NAMALWA (cell line): ENCODE results near the gene KLHL28.

Experiments
- DNase-seq: peaks from one replicate; pipeline ENCODE4 v3.0.0-alpha.2; 2015; ENCODE audit warnings: low spot score

The KLHL28 gene, protein sequence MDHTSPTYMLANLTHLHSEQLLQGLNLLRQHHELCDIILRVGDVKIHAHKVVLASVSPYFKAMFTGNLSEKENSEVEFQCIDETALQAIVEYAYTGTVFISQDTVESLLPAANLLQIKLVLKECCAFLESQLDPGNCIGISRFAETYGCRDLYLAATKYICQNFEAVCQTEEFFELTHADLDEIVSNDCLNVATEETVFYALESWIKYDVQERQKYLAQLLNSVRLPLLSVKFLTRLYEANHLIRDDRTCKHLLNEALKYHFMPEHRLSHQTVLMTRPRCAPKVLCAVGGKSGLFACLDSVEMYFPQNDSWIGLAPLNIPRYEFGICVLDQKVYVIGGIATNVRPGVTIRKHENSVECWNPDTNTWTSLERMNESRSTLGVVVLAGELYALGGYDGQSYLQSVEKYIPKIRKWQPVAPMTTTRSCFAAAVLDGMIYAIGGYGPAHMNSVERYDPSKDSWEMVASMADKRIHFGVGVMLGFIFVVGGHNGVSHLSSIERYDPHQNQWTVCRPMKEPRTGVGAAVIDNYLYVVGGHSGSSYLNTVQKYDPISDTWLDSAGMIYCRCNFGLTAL

DNA sequence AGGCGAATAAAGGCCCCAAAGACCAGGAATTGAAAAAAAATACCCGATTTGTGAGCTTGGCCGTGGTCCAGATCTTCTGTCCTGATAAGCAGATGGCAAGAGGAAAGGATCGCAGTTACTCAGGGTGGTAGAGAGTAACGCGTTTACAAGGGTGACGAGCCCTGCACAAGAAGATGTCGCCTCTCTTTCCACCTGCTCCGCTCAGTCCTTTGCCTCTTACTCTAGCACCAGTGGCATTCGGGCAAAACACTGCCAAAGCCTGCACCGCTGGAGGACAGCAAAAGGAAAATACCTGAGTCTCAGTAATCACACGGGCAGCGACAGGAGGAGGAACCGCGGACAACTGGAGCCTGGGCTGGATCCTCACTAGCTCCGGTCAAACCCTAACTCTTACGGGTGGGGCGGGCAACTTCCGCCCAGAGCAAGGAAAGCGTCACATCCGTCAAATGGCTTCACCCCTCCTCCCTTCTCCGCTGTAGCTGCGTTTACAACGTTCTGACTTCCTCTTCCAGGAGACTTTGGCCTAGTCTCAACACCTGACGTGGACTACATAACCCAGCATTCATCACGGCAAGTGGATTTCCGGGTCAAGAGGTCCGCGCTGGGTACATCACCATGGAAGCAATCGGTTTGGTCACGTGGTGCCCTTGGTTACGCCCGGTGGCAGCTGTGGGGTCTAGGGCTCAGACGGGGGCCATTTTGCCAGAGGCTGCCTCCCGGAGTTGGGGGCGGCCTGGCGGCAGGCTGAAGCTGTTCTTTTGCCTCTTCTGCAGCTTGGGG lies at the start of gene KLHL28, which contains the start of gene TOGARAM1:
KLHL28 (minus strand) TSS at position 394 of the 780 bp plus-strand sequence. CDS start 16,019 bp downstream, outside the sequence.
TOGARAM1 (plus strand) TSS at position 637 of the 780 bp plus-strand sequence. CDS start 232 bp downstream, outside the sequence.
- DNase-seq, result peak; percentile 98

DNA sequence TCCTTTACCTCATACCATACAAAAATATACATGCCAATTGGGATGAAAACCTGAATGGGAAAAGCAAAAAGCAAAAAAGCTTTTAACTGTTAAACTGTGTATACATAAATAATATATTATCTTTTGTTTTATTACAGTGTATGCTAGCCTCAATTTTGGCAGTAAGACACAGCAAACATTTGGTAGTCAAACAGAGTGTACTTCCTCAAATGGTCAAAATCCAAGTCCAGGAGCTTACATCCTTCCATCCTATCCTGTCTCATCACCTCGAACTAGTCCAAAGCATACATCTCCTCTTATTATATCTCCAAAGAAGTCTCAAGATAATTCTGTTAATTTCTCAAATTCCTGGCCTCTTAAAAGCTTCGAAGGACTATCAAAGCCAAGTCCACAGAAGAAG lies 42.2 kb upstream of the KLHL28 start:
- no peak for DNase-seq

DNA sequence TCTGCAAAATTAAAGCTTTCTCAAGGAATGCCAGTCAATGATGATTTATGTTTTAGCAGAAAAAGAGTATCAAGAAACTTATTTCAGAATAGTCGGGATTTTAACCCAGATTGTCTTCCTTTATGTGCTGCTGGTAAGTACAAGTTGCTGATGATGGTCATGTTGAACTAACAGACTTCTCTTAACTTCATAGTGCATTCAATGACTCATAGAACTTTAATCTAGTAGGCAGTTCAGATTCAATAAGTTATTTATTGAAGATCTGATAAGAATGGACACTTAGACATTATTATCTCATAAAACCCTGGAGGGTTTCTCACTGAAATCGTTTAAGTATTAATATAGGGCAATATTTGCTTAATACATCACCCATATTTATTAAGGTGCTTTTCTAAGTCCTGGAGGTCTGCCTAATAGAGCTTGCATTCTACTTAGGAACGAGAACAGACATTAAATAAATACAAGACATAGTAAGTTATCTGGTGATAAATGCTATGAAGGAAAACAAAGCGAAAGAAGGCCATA lies 34.1 kb upstream of the KLHL28 start:
- DNase-seq, result no peak

DNA sequence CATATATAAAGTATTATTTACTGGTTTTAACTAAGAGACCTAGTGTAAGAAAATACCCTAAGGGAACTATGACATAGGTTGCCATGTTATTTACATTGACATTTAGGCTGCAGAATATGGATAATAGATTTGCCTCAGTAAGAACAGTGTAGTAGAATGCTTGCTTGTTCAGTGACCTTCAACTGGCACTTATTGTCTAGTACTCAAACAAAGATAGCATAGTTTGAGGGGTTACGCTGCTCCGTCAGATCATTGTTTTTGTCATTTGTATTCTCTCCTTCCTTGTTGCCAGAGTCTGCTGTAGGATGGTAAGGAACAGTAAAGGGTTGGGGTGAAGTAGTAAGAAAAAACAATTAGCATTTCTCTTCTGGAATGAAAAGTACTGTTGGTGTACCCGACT lies 33.4 kb upstream of the KLHL28 start:
- DNase-seq, result no peak

DNA sequence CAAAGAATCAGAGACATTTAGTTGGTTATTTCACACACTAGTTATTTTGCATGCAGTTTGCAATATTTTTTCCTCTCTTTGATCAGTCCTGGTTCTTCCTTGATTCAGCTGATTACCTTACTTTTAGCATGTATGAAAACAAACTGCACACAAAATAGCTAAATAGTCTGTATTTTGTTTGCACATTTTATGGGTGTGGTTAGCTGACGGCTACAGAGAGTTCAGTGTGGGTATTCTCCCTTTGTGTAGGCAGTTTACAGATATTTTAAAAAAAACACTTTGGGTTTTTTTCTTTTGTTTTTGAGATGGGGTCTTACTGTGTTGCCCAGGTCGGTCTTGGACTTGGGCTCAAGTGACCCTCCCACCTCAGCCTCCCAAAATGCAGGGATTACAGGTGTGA lies 28.8 kb upstream of the KLHL28 start:
- no peak for DNase-seq

DNA sequence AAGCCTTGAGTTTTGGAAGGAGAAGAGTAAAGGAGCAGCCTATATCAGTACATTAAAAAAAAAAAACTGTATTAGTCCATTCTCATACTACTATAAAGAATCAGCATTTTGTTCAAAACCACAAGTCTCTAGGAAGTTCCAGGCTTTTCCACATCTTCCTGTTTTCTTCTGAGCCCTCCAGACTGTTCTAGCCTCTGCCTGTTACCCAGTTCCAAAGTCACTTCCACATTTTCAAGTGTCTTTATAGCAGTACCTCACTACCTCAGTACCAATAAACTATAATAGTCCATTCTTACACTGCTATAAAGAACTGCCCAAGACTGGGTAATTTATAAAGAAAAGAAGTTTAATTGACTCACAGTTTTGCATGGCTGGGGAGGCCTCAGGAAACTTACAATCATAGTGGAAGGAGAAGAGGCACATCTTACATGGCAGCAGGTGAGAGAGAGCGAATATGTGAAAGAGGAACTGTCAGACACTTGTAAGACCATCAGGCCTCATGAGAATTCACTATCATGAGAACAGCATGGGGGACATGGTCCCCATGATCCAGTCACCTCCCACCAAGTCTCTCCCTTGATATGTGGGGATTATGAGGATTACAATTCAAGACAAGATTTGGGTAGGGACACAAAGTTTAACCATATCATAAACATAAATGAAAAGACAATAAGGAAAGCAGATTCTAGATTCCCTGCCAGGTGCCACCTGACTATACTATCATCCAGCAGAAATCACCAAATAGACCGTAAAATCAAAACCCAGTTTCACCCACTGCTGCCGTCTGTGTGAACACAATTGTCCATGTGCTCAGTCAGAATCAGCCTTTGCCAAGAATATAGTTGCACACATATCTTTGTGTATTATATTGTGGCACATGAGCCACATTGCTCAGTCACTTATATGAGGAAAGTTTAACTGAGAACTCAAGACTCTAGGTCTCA lies 28.0 kb upstream of the KLHL28 start:
- DNase-seq, result no peak

DNA sequence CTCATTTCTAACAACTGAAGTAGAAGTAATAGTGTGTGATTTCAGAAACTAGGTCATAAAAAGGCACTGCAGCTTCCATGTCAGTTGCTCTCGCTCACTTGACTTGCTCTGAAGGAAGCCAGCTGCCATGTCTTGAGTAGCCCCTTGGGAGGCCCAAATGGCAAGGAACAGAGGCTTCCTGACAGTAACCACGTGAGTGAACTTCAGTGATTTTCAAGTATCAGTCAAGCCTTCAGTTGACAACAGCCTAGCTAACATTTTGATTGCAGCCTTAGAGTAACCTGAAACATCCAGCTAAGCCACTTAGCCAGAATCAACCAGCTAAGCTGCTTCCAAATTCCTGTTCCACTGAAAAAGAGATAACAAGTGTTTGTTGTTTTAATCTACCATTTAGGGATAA lies 26.9 kb upstream of the KLHL28 start:
- DNase-seq, result no peak

DNA sequence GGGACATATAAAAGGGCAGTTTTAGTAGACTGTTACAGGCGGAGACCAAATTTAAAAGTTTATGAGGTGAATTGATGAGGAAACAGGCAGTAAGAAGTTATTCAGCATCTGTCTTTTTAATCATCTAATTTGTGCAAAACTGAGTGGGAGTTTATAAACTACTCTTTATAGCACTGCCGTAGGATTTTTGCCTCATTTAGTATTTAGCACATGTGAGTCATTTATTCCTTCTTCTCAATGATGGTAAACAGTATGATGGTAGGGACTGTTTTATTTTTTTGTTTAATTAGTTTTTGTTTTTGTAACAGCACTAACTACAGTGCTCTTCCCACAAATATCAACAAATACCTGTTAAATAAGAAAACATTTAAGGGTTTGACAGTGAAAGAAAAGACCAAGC lies 20.8 kb upstream of the KLHL28 start:
- DNase-seq, result no peak

DNA sequence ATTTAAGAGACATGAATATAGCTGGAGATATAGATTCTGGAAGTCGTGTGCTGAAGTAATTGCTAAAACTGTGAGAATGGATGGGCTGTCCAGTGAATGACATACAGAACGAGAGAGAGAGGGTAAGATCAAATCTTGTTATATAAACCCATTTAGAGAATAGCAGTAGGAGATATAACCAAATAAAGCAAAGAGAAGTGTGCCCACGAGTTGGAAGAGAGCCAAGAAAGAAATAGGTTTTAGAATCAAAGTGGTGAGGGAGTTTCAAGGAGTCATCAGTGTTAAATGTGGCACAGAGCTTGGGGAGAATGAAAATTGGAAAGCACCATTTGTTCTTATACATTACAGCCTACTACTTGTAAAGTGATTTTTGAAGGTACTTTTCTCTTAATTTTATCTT lies 19.5 kb upstream of the KLHL28 start:
- no peak for DNase-seq

DNA sequence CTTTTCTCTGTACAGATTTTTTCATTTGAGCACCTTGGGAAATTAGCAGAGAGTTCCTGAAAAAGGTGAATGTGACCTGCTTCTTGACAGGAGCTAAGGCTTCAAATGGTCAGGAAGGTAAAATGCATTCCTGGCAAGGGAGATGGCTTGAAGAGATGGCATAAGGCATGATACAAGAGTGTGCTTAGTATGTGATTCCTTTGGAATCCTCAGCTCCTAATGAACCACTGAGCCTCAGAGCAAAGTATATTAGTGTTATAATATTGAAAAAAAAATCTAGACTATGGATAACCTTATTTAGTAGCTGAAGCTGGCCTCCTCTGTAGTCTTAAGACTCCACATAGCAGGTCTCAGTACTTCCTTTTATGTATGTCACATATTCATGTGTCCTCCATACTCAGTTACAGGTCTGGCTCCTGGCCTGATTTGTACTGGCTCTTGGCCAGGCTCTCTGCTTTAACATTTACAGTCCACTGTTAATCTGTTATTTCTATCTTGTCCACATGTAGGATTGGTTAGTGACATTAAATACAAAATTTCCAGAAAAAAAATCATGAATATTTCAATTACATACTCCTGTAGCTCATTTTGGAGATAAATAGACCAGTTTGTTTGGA lies 18.1 kb upstream of the KLHL28 start:
- no peak for DNase-seq

DNA sequence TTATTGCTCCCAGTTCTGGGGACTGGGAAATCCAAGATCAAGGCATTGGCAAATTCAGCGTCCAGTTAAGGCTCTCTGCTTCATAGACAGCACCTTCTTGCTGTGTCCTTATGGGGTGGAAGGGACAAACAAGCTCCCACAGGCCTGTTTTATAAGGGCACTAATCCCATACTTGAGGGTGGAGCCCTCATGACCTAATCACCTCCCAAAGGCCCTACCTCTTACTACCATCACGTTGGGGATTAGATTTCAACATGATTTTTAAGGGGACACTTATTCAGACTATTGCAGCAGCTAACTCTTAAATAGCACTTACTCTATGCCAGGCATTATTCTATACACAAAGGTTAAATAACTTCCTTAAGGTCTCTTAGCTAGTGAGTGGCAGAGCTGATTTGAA lies 17.5 kb upstream of the KLHL28 start:
- no peak for DNase-seq

DNA sequence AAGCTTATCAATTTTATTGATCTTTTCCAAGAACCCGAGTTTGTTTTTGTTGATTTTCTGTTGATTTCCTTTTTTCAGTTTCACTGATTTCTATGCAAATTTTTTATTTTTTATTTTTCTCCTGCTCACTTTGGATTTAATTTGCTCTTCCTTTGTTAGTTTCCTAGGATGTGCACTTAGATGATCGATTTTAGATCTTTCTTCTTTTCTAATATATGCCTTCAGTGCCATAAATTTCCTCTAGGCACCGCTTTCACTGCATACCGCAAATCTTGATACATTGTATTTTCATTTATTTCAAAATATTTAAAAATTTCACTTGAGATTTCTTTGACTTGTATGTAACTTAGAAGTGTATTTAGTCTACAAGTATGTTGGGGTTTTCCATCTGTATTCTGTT lies 9.7 kb upstream of the KLHL28 start:
- no peak for DNase-seq

DNA sequence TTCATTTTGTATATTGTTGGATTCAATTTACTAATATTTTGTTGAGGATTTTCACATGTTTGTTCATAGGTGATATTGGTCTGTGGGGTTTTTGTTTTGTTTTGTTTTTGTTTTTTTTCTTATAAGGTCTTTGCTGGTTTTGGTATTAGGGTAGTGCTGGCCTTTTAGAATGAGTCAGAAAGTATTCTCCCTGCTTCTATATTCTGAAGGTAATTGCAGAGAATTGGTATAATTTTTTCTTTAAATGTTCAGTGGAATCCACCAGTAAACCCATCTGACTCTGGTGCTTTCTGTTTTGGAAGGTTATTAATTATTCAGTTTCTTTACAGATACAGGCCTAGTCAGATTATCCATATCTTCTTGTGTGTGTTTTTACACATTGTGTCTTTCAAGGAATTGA lies 9.2 kb upstream of the KLHL28 start:
- no peak for DNase-seq

DNA sequence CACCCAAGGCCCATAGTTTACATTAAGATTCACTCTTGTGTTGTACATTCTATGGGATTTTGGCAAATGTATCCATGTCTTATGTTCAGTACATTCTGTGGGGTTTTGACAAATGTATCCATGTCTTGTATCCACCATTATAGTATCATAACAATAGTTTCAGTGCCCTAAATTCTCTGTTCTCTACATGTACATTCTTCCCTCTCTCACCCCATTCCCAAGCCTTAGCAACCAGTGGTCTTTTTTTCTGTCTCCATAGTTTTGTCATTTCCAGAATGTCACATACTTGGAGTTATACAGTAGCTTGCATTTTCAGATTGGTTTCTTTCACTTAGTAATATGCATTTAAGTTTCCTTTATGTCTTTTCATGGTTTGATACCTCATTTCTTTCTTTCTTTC lies 7.0 kb upstream of the KLHL28 start:
- no peak for DNase-seq

DNA sequence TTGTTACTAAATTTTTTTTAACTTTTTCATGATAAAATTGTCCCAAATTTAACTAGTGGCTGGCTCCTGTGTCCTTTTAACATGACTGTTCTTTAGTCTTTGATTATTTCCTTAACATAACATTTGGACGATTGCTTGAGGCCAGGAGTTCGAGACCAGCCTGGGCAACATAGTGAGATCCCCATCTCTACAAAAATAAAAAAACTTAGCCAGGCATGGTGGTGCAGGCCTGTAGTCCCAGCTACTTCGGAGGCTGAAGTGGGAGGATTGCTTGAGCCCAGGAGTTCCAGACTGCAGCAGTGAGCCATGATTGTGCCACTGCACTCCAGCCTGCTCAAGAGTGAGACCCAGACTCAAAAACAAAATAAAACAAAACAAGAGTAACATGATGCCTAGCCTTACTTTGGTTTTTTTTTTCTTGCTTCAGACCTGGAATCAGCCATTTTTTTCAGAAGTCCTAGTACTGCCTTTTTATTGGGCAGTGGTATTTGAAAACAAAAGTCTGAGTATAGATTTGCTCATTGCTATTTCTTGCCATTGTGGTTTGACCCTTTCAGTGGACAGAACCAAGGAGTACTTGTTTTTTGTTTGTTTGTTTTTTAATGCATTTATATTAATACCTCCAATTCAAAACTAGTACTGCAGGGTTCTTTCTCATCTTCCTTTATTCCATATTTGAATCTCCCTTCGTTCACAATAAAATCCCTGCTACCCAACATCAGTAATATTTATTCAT lies 5.0 kb upstream of the KLHL28 start:
- DNase-seq, result no peak

DNA sequence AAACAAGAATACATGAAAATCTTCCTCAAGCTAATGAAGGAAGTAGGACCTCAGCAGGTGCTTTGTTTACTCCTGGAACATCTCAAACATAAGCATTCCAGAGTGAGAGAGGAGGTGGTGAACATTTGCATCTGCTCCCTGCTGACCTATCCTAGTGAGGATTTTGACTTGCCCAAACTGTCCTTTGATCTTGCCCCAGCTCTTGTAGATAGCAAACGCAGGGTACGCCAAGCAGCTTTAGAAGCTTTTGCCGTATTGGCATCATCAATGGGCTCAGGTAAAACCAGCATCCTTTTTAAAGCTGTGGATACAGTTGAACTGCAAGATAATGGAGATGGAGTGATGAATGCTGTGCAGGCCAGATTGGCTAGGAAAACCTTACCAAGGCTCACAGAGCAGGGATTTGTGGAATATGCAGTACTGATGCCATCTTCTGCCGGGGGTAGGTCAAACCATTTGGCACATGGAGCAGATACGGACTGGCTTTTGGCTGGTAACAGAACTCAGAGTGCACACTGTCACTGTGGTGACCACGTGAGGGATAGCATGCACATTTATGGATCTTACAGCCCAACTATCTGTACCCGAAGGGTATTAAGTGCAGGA lies 2.1 kb upstream of the KLHL28 start:
- DNase-seq, result peak; percentile 28

DNA sequence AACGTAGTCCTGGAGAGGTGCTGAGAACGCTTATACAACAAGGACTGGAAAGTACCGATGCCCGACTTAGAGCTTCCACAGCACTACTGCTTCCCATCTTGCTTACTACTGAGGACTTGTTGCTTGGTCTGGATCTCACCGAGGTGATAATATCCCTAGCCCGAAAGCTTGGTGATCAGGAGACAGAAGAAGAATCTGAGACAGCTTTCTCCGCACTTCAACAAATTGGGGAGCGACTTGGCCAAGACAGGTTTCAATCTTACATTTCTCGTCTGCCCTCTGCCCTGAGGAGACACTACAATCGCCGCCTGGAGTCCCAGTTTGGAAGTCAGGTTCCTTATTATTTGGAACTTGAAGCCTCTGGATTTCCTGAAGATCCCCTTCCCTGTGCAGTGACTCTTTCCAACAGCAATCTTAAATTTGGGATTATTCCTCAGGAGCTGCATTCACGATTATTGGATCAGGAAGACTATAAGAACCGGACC lies 1.3 kb upstream of the KLHL28 start:
- no peak for DNase-seq

DNA sequence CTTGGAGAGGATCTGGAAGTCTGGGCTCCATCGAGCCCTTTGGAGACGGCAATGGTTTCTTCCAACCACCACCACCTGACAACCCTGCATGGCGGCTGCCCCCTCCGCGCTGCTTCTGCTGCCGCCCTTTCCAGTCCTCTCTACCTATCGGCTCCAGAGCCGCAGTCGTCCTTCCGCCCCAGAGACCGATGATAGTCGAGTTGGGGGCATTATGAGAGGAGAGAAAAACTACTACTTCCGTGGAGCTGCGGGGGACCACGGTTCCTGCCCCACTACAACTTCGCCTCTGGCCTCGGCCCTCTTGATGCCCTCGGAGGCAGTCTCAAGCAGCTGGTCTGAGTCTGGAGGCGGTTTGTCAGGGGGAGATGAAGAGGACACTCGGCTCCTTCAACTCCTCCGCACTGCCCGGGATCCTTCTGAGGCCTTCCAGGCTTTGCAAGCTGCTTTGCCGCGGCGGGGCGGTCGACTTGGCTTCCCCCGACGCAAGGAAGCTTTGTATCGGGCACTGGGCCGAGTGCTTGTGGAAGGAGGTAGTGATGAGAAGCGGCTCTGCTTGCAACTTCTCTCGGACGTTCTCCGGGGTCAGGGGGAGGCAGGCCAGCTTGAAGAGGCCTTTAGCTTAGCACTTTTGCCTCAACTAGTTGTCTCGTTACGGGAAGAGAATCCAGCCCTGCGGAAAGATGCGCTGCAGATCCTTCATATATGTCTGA lies 742 bp upstream of the KLHL28 start:
- DNase-seq, result peak; percentile 71

DNA sequence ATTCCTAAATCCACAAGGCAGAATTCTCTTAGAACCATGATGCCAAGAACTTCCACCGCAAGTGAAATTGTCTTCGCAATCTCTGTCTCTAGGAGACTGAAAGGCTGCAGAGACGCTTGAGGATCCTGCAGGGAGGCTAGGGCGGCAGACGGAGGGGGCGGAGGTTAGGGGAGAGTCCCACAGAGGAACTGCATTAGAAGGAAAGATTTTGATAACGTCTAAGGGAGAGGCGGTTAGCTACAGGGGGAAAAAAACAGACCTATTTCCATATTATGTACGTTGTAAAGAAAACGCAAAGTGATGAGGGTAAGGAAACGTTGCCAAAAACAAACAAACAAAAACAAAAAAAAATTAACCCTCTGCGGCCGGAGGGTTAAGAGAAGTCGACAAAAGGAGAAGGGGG lies 595 bp downstream of the KLHL28 start:
- peak; percentile 64 for DNase-seq
